ENCODE data around the gene SRSF2.
A peak's percentile ranks its signal among the peaks of the same experiment; 100 is the strongest.
"Not testable (repeated sequence)": the region's sequence is repeated elsewhere in the genome, so short reads cannot be mapped to it uniquely, and the experiment has no call there.

SRSF2 gene

GRCh38 chr17:76713765-76714164, 23.4 kb downstream of the SRSF2 start:
- H3K4me3 ChIP-seq (ENCODE audit: control insufficient read depth, low read depth, low read length): no peak overlapping the region
- no peak for TF ChIP-seq CTCF (IDR thresholded peaks at IDR 0.05; ENCODE audit: control insufficient read depth, insufficient read depth, low read depth, low read length, missing control alignments)
- DNase-seq (ENCODE audit: low read depth): no peak

GRCh38 chr17:76712321-76712720, 24.8 kb downstream of the SRSF2 start:
- not testable (repeated sequence) for DNase-seq (ENCODE audit: low read depth); H3K4me3 ChIP-seq (ENCODE audit: control insufficient read depth, low read depth, low read length)

- TF ChIP-seq CTCF (IDR thresholded peaks at IDR 0.05; ENCODE audit: control insufficient read depth, insufficient read depth, low read depth, low read length, missing control alignments): no peak
- DNase-seq (ENCODE audit: low read depth): no peak
- peak within 1 kb of the TSS; percentile 84 for H3K4me3 ChIP-seq (ENCODE audit: control insufficient read depth, low read depth, low read length)
These were observed 26.1 kb downstream of the SRSF2 start, which contains the start of gene MXRA7 for GRCh38 chr17:76710863-76711611. MXRA7 (minus strand) TSS chr17:76710965; CDS start chr17:76710946, 19 bp downstream.

GRCh38 chr17:76709951-76710862, 26.9 kb downstream of the SRSF2 start:
- peak overlapping the region; percentile 84 for H3K4me3 ChIP-seq (ENCODE audit: control insufficient read depth, low read depth, low read length)
- DNase-seq (ENCODE audit: low read depth): not testable (repeated sequence)

GRCh38 chr17:76709077-76709950, 27.8 kb downstream of the SRSF2 start:
- TF ChIP-seq CTCF (IDR thresholded peaks at IDR 0.05; ENCODE audit: control insufficient read depth, insufficient read depth, low read depth, low read length, missing control alignments): no peak
- H3K4me3 ChIP-seq (ENCODE audit: control insufficient read depth, low read depth, low read length): peak overlapping the region; percentile 84
- DNase-seq (ENCODE audit: low read depth): peak; percentile 96

- DNase-seq (ENCODE audit: low read depth): no peak
- H3K4me3 ChIP-seq (ENCODE audit: control insufficient read depth, low read depth, low read length): no peak overlapping the region
These were observed 28.9 kb downstream of the SRSF2 start for GRCh38 chr17:76707985-76708807.

More at GRCh38 chr17:76707985-76708807, 28.9 kb downstream of the SRSF2 start:
- TF ChIP-seq CTCF (IDR thresholded peaks at IDR 0.05; ENCODE audit: control insufficient read depth, insufficient read depth, low read depth, low read length, missing control alignments): peak; percentile 11

Data from AG09309 (cell line).